ENCODE measurements around the gene LRCH4. TPM values are rescaled to one million over a fixed set of nuclear protein-coding genes. Genes with fewer than 3 reads are reported as not detected.
"Not testable (repeated sequence)": the region's sequence is repeated elsewhere in the genome, so short reads cannot be mapped to it uniquely, and the experiment has no call there.

LRCH4 gene
- polyA plus RNA-seq, 1 donor (not counting 4 experiments of a cell fraction or from before 2014, with no cell fraction given): 4.9 TPM

- H3K4me3 ChIP-seq (ENCODE audit: control insufficient read depth in 2 of 3, extremely low read depth in 1 of 3, insufficient read depth in 2 of 3, low read depth in 1 of 3, low read length in 3 of 3): no peak overlapping the region
- FAIRE-seq (no peak), DNase-seq (ENCODE audit: low read depth, low spot score) (no peak)
- no peaks in the 10 kb centered on the region for H4K20me1 ChIP-seq (ENCODE audit: control insufficient read depth, extremely low read depth, insufficient read depth, low read length)
- H3K9me3 ChIP-seq (ENCODE audit: control insufficient read depth, low read depth, low read length): no peaks in the 10 kb centered on the region
- no peak overlapping the region for H3K9ac ChIP-seq (ENCODE audit: control insufficient read depth, extremely low read depth, insufficient read depth, low read length)
- no peak overlapping the region for H3K27ac ChIP-seq (ENCODE audit: control insufficient read depth, insufficient read depth, low read length)
- H3K9me1 ChIP-seq (ENCODE audit: control insufficient read depth, extremely low read depth, insufficient read depth, low read length): no peaks in the 10 kb centered on the region
- TF ChIP-seq EZH2 (IDR thresholded peaks at IDR 0.05; ENCODE audit: low read length) (no peak), CTCF (optimal IDR thresholded peaks at IDR 0.05 in 1 of 3, IDR thresholded peaks at IDR 0.05 in 1 of 3, conservative IDR thresholded peaks at IDR 0.05 in 1 of 3; ENCODE audit: extremely low read depth in 1 of 3, insufficient read depth in 2 of 3, low read length in 3 of 3) (no peak)
- no peak overlapping the region for H2AFZ ChIP-seq (ENCODE audit: control insufficient read depth, low read length)
- no peak overlapping the region for H3K4me2 ChIP-seq (ENCODE audit: control insufficient read depth, extremely low read depth, insufficient read depth, low read depth, low read length)
- no peaks in the 10 kb centered on the region for H3K36me3 ChIP-seq (ENCODE audit: control insufficient read depth in 2 of 2, extremely low read depth in 1 of 2, insufficient read depth in 2 of 2, low read length in 2 of 2)
- no peaks in the 10 kb centered on the region for H3K79me2 ChIP-seq (ENCODE audit: control insufficient read depth, insufficient read depth, low read length)
- H3K27me3 ChIP-seq (ENCODE audit: control insufficient read depth, extremely low read depth, insufficient read depth, low read length): peaks cover 17% of the 10 kb centered on the region
- H3K4me1 ChIP-seq (ENCODE audit: control insufficient read depth, extremely low read depth, insufficient read depth, low read length): peaks cover 3% of the 10 kb centered on the region
- dilution Hi-C loops (cut with MboI; ENCODE audit: extremely low pct_ligation_motif_present, low sequenced_read_pairs): no loop called here
Observed at GRCh38 chr7:100566018-100566531, 19.9 kb downstream of the LRCH4 start.

GRCh38 chr7:100565133-100565571 lies 20.8 kb downstream of the LRCH4 start:
- no peak for FAIRE-seq
- Histone ChIP-seq H3K4me1 (ENCODE audit: control insufficient read depth, extremely low read depth, insufficient read depth, low read length) (no peaks in the 10 kb centered on the region), H3K27me3 (ENCODE audit: control insufficient read depth, extremely low read depth, insufficient read depth, low read length) (peaks cover 10% of the 10 kb centered on the region)

GRCh38 chr7:100564405-100564804 lies 21.5 kb downstream of the LRCH4 start:
- FAIRE-seq; DNase-seq (ENCODE audit: low read depth, low spot score); H3K79me2 ChIP-seq (ENCODE audit: control insufficient read depth, insufficient read depth, low read length); H2AFZ ChIP-seq (ENCODE audit: control insufficient read depth, low read length); H3K4me2 ChIP-seq (ENCODE audit: control insufficient read depth, extremely low read depth, insufficient read depth, low read depth, low read length); dilution Hi-C loops (cut with MboI; ENCODE audit: extremely low pct_ligation_motif_present, low sequenced_read_pairs); H3K36me3 ChIP-seq (ENCODE audit: control insufficient read depth in 2 of 2, extremely low read depth in 1 of 2, insufficient read depth in 2 of 2, low read length in 2 of 2); H3K4me3 ChIP-seq (ENCODE audit: control insufficient read depth in 2 of 3, extremely low read depth in 1 of 3, insufficient read depth in 2 of 3, low read depth in 1 of 3, low read length in 3 of 3); H3K4me1 ChIP-seq (ENCODE audit: control insufficient read depth, extremely low read depth, insufficient read depth, low read length); H3K27me3 ChIP-seq (ENCODE audit: control insufficient read depth, extremely low read depth, insufficient read depth, low read length); H3K9me1 ChIP-seq (ENCODE audit: control insufficient read depth, extremely low read depth, insufficient read depth, low read length); H3K9me3 ChIP-seq (ENCODE audit: control insufficient read depth, low read depth, low read length); H3K27ac ChIP-seq (ENCODE audit: control insufficient read depth, insufficient read depth, low read length); H4K20me1 ChIP-seq (ENCODE audit: control insufficient read depth, extremely low read depth, insufficient read depth, low read length); H3K9ac ChIP-seq (ENCODE audit: control insufficient read depth, extremely low read depth, insufficient read depth, low read length): not testable (repeated sequence)

More at GRCh38 chr7:100565133-100565571, 20.8 kb downstream of the LRCH4 start:
- no peak overlapping the region for H3K27ac ChIP-seq (ENCODE audit: control insufficient read depth, insufficient read depth, low read length)
- H3K36me3 ChIP-seq (ENCODE audit: control insufficient read depth in 2 of 2, extremely low read depth in 1 of 2, insufficient read depth in 2 of 2, low read length in 2 of 2): no peaks in the 10 kb centered on the region
- H3K4me2 ChIP-seq (ENCODE audit: control insufficient read depth, extremely low read depth, insufficient read depth, low read depth, low read length): no peak overlapping the region
- H4K20me1 ChIP-seq (ENCODE audit: control insufficient read depth, extremely low read depth, insufficient read depth, low read length): no peaks in the 10 kb centered on the region
- no peaks in the 10 kb centered on the region for H3K79me2 ChIP-seq (ENCODE audit: control insufficient read depth, insufficient read depth, low read length)
- H3K9me3 ChIP-seq (ENCODE audit: control insufficient read depth, low read depth, low read length): no peaks in the 10 kb centered on the region
- no peak overlapping the region for H3K4me3 ChIP-seq (ENCODE audit: control insufficient read depth in 2 of 3, extremely low read depth in 1 of 3, insufficient read depth in 2 of 3, low read depth in 1 of 3, low read length in 3 of 3)
- no peaks in the 10 kb centered on the region for H3K9me1 ChIP-seq (ENCODE audit: control insufficient read depth, extremely low read depth, insufficient read depth, low read length)
- H2AFZ ChIP-seq (ENCODE audit: control insufficient read depth, low read length): no peak overlapping the region
- dilution Hi-C loops (cut with MboI; ENCODE audit: extremely low pct_ligation_motif_present, low sequenced_read_pairs): no loop called here
- no peak overlapping the region for H3K9ac ChIP-seq (ENCODE audit: control insufficient read depth, extremely low read depth, insufficient read depth, low read length)
- no peak for TF ChIP-seq CTCF (optimal IDR thresholded peaks at IDR 0.05 in 1 of 3, IDR thresholded peaks at IDR 0.05 in 1 of 3, conservative IDR thresholded peaks at IDR 0.05 in 1 of 3; ENCODE audit: extremely low read depth in 1 of 3, insufficient read depth in 2 of 3, low read length in 3 of 3)
- TF ChIP-seq EZH2 (IDR thresholded peaks at IDR 0.05; ENCODE audit: low read length): no peak
- DNase-seq (ENCODE audit: low read depth, low spot score): no peak

All from keratinocyte (primary cell).